Posterior cingulate gyrus (tissue), 11 donors: ENCODE data around the gene RNF126.
"Not testable (repeated sequence)": the region's sequence is repeated elsewhere in the genome, so short reads cannot be mapped to it uniquely, and the experiment has no call there.

Experiments
- DNase-seq, 10 donors: peaks; one replicate each; pipeline versions ENCODE4 v3.0.0 to v3.0.0-alpha.2; 2020 to 2021; ENCODE audit warnings: mixed read lengths in 3 of 10
- intact Hi-C: fragments of 100-400 bp; cut with DNase I; formaldehyde crosslinking; loops from one replicate; pipeline ENCODE4 v1.15.1; 2023

The RNF126 gene

DNA sequence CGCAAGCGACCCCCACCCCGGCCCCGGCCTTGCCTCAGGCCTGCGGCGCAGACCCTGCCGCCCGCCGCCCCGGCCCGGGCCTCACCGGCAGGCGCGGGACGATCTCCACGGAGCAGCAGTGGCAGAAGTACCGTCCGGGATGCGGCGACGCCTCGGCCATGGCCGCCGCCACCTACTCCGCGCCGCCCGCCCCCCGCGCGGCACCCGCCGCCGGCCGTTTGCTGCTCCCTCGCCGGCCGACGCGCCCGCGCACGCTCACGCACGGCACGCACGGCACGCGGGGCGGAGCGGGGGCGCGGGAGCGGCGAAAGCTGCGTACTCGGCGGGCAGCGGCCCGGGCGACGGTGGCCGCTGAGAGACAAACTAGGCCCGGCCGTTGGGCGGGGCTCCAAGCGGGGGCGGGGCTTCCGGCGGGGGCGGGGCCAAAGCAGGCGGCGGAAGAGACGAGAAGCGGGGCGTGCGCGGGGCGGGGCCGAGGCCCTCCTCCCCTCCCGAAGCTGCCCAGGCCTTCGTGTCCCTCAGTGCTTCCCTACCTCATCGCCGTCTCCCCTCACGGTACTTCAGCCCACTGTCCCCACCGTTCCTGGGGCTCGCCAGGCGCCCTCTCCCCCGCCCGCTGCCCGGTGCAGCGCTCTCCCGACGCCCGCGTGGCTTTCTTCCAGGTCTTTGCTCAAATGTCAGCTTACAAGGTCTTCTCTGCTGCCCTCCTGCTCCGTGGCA lies at the start of gene RNF126:
TSS of gene RNF126 (minus strand) at position 253 of the 720 bp plus-strand sequence. CDS start at position 160, 93 bp downstream.
- DNase-seq = peak; percentile 73 to 97 (median 84)
- intact Hi-C loops = loop anchor here (10.0 kb wide), 2 partner anchors 132 to 262 kb away; partner anchors contain the start of genes ARID3A and PTBP1

DNA sequence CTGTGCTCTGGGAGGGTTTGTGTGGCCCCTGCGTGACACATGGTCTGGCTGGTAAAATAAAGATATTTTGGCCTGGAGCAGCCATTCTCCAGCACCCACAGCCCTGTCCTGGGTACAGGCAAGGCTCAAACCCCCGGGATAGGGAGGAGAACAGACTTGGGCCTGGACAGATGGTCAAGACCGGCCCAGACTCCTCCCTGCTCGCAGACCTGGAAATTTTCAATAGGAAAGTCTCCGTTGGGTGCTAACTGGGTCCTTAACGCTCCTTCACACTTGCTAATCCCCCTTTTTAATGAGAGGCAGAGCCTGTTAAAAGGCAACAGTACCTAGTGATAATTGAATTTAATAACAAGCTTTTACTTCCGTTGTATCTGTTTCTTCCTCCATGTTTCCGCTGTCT lies 48.2 kb upstream of the RNF126 start:
- DNase-seq = no peak

GRCh38 chr19:710767-711166 lies 47.8 kb upstream of the RNF126 start:
- intact Hi-C loops = no loop called here
- no peak for DNase-seq

More for the DNA sequence above, 48.2 kb upstream of the RNF126 start:
- intact Hi-C loops = no loop called here

DNA sequence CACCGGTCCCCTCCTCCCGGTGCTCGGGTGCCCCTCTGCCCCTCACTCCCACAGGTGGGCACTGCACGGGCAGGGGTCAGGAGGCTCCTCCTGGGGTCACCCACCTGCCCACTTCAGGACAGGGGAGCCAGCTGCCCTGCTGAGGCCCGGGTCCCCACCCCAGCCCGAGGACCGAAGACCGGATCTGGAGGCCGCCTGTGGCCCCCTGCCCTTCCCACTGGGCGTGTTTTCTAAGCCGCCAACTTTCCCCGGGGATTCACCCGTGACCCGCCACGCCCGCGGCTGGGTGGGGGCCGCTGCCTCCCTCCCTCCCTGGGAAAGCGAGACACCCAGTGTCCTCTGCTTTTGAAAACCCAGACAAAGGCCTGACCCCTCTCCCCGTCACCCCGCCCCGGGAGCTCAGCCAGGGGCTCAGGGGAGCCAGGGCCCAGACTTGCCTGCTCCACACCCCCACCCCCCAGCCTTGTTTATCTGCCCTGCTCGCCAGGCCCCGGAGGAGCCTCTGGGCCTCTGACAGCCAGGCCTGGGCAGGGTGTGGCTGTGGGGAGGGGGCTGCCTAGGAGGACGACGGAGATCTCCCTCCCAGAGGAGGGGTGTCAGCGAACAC lies 47.1 kb upstream of the RNF126 start:
- no peak for DNase-seq
- intact Hi-C loops = no loop called here

DNA sequence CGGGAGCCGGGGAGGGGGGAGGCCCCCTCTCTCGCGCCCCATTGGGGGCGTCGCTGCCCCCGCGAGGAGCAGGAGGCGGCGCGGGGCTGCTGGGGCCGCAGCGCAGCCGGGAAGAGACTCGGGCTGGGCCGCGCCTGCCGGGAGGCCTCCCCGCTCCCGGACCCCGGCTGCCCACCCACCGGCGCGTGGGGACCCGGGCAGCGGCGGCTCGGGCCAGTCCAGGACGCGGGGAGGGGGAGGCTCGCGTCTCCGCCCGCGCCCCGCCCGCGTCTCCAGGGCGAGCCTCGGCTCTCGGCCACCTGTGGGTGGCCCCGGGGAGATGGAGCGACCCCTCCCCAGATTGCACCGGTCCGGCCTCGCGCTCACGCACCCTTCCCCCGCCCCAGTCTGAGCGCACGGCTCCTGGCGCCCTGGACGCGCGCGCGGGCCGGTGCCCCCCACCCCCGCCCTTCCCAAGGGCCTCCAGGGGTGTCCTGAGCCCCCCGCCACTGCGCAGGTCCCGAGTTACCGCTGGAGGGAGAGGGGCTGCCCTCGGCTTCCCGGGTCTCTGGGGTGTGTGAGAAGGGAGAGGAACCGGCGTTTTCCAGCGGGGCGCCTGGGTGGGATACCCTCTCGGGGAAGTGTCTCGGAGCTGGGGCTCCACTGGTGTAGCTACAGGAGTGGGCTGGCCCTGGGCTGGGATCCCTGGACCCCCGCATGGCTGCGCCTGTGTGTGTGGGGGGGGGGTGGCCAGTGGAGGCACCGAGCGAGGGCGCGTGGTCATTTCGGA lies 46.4 kb upstream of the RNF126 start:
- intact Hi-C loops = no loop called here
- DNase-seq = no peak

DNA sequence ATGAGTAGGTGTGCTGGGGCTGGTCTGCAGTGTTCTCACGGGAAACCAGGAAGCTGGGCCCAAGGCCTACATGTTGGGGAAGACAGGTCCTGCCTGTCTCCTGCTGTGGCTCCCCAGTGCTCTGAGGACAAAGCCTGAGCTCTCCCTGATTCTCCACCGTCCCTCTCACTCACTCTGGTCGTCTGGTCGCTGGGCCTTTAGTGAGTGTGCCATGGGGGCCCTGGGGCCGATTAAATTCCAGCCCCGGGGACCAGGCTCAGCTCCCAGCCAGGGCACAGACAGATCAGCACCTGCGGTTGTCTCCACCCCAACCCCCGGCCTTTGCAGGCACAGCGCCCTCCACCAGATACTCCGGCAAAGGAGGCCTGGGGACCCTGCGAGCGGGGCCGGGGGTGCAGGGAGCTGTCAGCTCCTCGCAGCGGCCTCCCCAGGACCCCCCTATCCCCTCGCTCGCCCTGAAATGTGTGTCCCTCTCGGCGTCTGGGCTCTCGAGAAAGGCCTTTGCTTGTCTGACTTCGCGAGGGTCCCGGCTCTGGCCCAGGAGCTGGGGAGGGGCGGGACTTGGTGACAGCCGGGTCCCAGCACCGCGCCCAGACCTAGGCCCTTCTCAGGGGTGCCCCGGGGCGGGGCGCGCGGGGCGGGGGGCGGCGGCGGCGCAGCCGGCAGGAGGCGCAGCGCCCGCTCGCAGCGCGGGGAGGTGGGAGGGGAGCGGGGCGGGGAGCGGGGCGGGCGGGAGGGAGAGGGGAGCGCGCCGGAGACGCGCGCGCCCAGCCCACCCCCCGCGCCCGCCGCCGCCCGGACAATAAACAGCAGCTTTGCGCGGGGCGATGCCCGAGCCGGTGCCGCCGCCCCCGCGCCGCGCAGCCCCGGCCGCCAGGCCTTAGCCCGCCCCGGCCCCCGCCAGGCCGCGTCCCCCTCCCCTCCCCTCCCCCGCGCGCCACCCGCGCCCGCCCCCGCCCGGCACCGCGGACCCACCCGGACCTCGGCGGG lies 45.4 kb upstream of the RNF126 start, which contains the start of gene PALM:
TSS of gene PALM (plus strand) at position 782 of the 990 bp plus-strand sequence. CDS start 212 bp downstream, outside the sequence.
- peak in 2 of 10 donors; percentile 35 to 47 for DNase-seq
- intact Hi-C loops = no loop called here

DNA sequence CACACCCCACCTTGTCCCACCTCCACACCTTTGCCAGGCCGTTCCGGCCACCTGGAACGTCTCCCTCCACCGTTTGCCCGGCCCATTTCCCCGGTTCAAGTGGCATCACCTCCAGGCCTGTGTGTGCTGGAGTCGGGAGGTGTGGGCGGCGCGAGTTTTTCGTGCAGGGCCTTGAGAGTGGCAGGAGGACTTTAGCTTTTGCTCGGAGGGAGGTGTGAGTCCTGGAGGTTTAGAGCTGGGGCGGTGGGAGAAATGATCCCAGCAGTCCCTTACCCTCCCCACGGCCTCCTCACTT lies 41.4 kb upstream of the RNF126 start:
- intact Hi-C loops = no loop called here
- no peak for DNase-seq

- DNase-seq = peak in 3 of 10 donors; percentile 60 to 92 (median 86)
- intact Hi-C loops = no loop called here
Measured at GRCh38 chr19:703651-704446, 40.8 kb upstream of the RNF126 start.

DNA sequence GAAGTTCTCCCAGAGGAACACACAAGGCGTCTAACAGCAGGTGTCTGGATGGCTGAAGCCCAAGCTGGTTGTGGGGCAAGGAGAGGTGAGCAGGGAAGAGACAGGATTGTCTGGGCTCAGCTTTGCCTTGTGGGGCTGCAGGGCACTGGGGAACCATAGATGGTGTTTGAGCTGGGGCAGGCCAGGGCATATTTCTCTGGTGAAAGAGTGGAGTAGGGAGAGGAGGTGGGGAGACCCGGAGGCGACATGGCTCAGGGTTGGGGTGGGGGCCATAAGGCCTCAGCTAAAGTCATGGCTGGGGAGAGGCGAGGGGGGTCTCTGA lies 40.3 kb upstream of the RNF126 start:
- intact Hi-C loops = no loop called here
- no peak for DNase-seq

DNA sequence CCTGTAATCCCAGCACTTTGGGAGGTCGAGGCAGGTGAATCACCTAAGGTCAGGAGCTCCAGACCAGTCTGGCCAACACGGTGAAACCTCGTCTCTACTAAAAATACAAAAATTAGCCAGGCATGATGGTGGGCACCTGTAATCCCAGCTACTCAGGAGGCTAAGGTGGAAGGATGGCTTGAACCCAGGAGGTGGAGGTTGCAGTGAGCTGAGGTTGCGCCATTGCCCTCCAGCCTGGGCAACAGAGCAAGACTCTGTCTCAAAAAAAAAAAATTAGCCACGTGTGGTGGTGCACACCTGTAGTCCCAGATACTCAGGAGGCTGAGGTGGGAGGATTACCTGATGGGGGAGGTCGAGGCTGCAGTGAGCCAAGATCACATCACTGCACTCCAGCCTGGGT lies 39.8 kb upstream of the RNF126 start:
- intact Hi-C loops, DNase-seq: not testable (repeated sequence)

DNA sequence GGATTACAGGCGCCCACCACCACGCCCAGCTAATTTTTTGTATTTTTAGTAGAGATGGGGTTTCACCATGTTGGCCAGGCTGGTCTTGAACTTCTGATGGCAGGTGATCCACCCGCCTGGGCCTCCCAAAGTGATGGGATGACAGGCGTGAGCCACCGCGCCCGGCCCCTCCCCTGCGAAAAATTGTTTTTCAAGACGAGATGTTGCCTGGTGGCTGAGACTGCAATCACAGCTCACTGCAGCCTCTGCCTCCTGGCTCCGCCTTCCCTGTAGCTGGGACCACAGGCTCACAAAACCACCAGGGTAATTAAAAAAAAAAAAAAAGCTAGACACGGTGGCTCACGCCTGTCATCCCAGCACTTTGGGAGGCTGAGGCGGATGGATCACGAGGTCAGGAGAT lies 36.9 kb upstream of the RNF126 start:
- DNase-seq, intact Hi-C loops: not testable (repeated sequence)

- DNase-seq, intact Hi-C loops: not testable (repeated sequence)
Measured at GRCh38 chr19:698529-698928, 35.5 kb upstream of the RNF126 start.

GRCh38 chr19:695352-695949 lies 32.4 kb upstream of the RNF126 start, which contains the start of gene PRSS57:
TSS of gene PRSS57 (minus strand) at chr19:695452. CDS start at chr19:695430, 22 bp downstream.
- intact Hi-C loops = no loop called here
- no peak for DNase-seq

- intact Hi-C loops = no loop called here
- DNase-seq = no peak
Measured at GRCh38 chr19:694481-695351, 31.7 kb upstream of the RNF126 start.

DNA sequence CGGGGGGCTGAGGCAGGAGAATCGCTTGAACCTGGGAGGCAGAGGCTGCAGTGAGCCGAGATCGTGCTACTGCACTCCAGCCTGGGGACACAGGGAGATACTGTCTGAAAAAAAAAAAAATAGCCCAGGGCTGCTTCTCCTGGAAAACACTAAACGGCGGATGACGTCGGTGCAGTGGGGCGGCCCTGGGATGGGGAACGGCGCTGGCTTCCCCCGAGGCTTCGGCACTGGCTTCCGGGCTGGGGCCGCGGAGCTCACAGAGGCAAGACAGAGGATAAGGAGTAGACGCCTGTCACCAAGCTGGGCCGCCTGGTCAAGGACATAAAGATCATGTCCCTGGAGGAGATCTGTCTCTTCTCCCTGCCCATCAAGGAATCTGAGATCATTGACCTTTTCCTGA lies 27.2 kb upstream of the RNF126 start:
- intact Hi-C loops = no loop called here
- DNase-seq = no peak

DNA sequence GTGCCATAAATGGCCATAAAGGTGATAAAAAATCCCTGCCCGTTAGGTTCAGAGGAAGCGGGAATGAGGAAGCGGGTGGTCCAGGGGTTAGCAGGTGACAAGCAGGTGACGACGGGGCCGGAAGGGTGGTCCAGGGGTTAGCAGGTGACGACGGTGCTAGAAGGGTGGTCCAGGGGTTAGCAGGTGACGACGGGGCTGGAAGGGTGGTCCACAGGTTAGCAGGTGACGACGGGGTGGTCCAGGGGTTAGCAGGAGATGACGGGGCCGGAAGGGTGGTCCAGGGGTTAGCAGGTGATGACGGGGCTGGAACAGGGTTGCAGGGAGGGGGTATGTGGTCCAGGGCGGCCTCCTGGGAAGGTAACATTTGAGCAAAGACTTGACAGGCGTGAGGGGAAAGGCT lies 26.0 kb upstream of the RNF126 start:
- intact Hi-C loops = no loop called here
- no peak for DNase-seq

DNA sequence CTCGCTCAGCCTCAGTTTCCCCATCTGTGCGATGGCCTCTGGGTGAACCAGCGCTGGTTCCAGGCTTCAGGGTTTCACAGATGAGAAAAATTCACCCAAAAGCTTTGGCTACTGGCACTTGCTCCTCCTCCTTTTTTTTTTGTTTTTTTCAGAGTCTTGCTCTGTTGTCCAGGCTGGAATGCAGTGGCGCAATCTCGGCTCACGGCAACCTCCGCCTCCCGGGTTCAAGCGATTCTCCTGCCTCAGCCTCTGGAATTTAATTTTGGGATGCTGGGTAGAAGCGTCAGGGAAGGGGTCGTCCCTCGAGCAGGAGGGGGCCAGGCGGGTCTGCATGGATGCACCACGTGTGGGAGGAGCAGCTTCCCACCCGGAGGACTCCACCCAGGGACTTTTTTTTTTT lies 25.2 kb upstream of the RNF126 start:
- DNase-seq = no peak
- intact Hi-C loops = no loop called here

DNA sequence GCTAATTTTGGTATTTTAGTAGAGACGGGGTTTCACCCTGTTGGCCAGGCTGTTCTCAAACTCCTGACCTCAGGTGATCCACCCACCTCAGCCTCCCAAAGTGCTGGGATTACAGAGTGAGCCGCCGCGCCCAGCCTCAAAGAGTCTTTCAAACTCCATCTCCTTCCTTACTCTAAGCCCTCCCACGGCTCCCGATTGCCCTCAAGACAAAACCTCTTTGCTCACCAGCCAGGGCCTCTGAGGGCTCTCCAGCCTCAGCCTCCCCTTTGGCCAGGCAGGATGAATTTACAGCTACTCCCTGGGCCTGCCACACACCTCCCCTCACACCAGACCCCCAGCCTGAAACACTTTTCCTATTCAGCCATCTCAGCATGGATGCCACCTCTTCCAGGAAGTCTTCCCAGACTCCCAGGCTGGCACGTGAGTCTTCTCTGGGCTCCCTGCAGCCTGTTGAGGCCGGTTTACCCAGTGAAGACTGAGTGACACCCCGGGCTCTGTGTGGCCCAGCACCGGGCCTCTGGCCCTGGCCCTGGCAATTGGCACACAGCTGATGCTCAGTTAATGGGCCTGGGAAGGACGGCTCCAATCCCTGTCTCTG lies 24.7 kb upstream of the RNF126 start:
- intact Hi-C loops = no loop called here
- no peak for DNase-seq
